Astrocyte (in vitro differentiated cells and primary cell): ENCODE results near the gene SLFN12L. TPM values are rescaled to one million over a fixed set of nuclear protein-coding genes. Genes with fewer than 3 reads are reported as not detected.

Source experiments
- DNase-seq: peaks from one replicate; pipeline ENCODE4 v3.0.0-alpha.2; 2010; ENCODE audit warnings: low read depth
- FAIRE-seq: peaks from 2 replicates; lab custom pipeline; 2011; peaks lifted over from hg19 to GRCh38; lab: Jason Lieb, UNC
- H2AFZ ChIP-seq: 2 replicates; pipeline ENCODE4 v1.6.0; 2012; ENCODE audit warnings: low read depth, low read length, inconsistent platforms
- H3K27ac ChIP-seq: 2 replicates; pipeline ENCODE4 v1.5.1; 2011; ENCODE audit warnings: low read depth, low read length, inconsistent platforms
- H3K27me3 ChIP-seq: 2 replicates; pipeline ENCODE4 v1.6.0; 2011; ENCODE audit warnings: low read length, inconsistent platforms; ENCODE audit not compliant: insufficient read depth
- H3K36me3 ChIP-seq: 2 replicates; pipeline ENCODE4 v1.5.1; 2011; ENCODE audit warnings: low read length, inconsistent platforms; ENCODE audit not compliant: insufficient read depth
- H3K4me1 ChIP-seq: 2 replicates; pipeline ENCODE4 v1.5.1; 2011; ENCODE audit warnings: low read length, inconsistent platforms; ENCODE audit not compliant: insufficient read depth
- H3K4me2 ChIP-seq: 2 replicates; pipeline ENCODE4 v1.6.0; 2012; ENCODE audit warnings: low read length, inconsistent platforms
- H3K4me3 ChIP-seq: 2 replicates; pipeline ENCODE4 v1.5.1; 2011; ENCODE audit warnings: low read depth, mild to moderate bottlenecking, low read length, inconsistent platforms; ENCODE audit not compliant: insufficient read depth
- H3K79me2 ChIP-seq: 2 replicates; pipeline ENCODE4 v1.6.0; 2012; ENCODE audit warnings: mild to moderate bottlenecking, low read length, inconsistent platforms; ENCODE audit not compliant: insufficient read depth
- H3K9ac ChIP-seq: 2 replicates; pipeline ENCODE4 v1.6.0; 2012; ENCODE audit warnings: mild to moderate bottlenecking, low read length, inconsistent platforms
- H3K9me3 ChIP-seq: 2 replicates; pipeline ENCODE4 v1.5.1; 2012; ENCODE audit warnings: low read depth, mild to moderate bottlenecking, low read length, inconsistent platforms; ENCODE audit not compliant: insufficient read depth
- H4K20me1 ChIP-seq: 2 replicates; pipeline ENCODE4 v1.6.0; 2012; ENCODE audit warnings: low read length, inconsistent platforms; ENCODE audit not compliant: insufficient read depth
- H3K27ac Mint-ChIP-seq: one replicate; pipeline ENCODE4 v1.8.0; 2021; ENCODE audit warnings: mild to moderate bottlenecking, mixed read lengths; ENCODE audit not compliant: unreplicated experiment
- H3K27me3 Mint-ChIP-seq: one replicate; pipeline ENCODE4 v1.8.0; 2021; ENCODE audit warnings: low read depth, mixed read lengths; ENCODE audit not compliant: unreplicated experiment
- H3K36me3 Mint-ChIP-seq: one replicate; pipeline ENCODE4 v1.8.0; 2021; ENCODE audit warnings: low read depth, mixed read lengths; ENCODE audit not compliant: unreplicated experiment
- H3K4me1 Mint-ChIP-seq: one replicate; pipeline ENCODE4 v1.8.0; 2021; ENCODE audit warnings: low read depth, mixed read lengths; ENCODE audit not compliant: unreplicated experiment
- H3K4me3 Mint-ChIP-seq: one replicate; pipeline ENCODE4 v1.8.0; 2021; ENCODE audit warnings: mild to moderate bottlenecking, moderate library complexity, mixed read lengths; ENCODE audit not compliant: unreplicated experiment
- H3K9me3 Mint-ChIP-seq: one replicate; pipeline ENCODE4 v1.8.0; 2021; ENCODE audit warnings: mild to moderate bottlenecking, mixed read lengths; ENCODE audit not compliant: unreplicated experiment
- CTCF ChIP-seq: IDR thresholded peaks from 2 replicates; pipeline ENCODE4 v1.5.1; 2011; ENCODE audit warnings: low read depth, mild to moderate bottlenecking, inconsistent platforms, low read length, moderate library complexity; ENCODE audit not compliant: insufficient read depth
- EZH2 ChIP-seq: IDR thresholded peaks from 2 replicates; pipeline ENCODE4 v1.6.1; 2012; ENCODE audit warnings: mild to moderate bottlenecking, low read length, inconsistent platforms; ENCODE audit not compliant: insufficient read depth
- total RNA-seq: library from RNA; stranded (reverse); gene quantifications from 2 replicates; pipeline ENCODE4 v1.2.1, GENCODE V29; 2021

Gene SLFN12L
- total RNA-seq, 1 donor from 2014 or later = 0.14 TPM

- no peak for DNase-seq
- no peak for FAIRE-seq
- Histone ChIP-seq H3K4me1 (peaks cover 13% of the 10 kb centered on the region), H3K4me2 (no peak overlapping the region), H3K4me3 (no peak overlapping the region), H3K27me3 (no peaks in the 10 kb centered on the region), H3K36me3 (peaks cover 4% of the 10 kb centered on the region), H4K20me1 (no peaks in the 10 kb centered on the region), H3K9me3 (no peaks in the 10 kb centered on the region), H3K27ac (no peak overlapping the region), H3K9ac (no peak overlapping the region), H2AFZ (no peak overlapping the region), H3K79me2 (peaks cover 18% of the 10 kb centered on the region)
- H3K36me3 Mint-ChIP-seq = no peaks in the 10 kb centered on the region
- no peak overlapping the region for H3K27ac Mint-ChIP-seq
- H3K9me3 Mint-ChIP-seq = no peaks in the 10 kb centered on the region
- H3K27me3 Mint-ChIP-seq = no peaks in the 10 kb centered on the region
- H3K4me1 Mint-ChIP-seq = peaks cover 5% of the 10 kb centered on the region
- TF ChIP-seq CTCF = no peak
- no peak for TF ChIP-seq EZH2
- no peak overlapping the region for H3K4me3 Mint-ChIP-seq
Observed at GRCh38 chr17:35575759-35576158, 38.3 kb upstream of the SLFN12L start.

GRCh38 chr17:35569405-35569804 is 31.9 kb upstream of the SLFN12L start:
- no peak for FAIRE-seq
- no peaks in the 10 kb centered on the region for H3K36me3 ChIP-seq
- no peak overlapping the region for H3K27ac Mint-ChIP-seq
- H3K27me3 Mint-ChIP-seq = peaks cover 17% of the 10 kb centered on the region
- no peak overlapping the region for H3K27ac ChIP-seq
- peaks cover 42% of the 10 kb centered on the region for H3K79me2 ChIP-seq
- H3K36me3 Mint-ChIP-seq = no peaks in the 10 kb centered on the region
- no peaks in the 10 kb centered on the region for H3K9me3 ChIP-seq
- no peak overlapping the region for H2AFZ ChIP-seq
- H3K4me1 Mint-ChIP-seq = peaks cover 9% of the 10 kb centered on the region
- no peak for DNase-seq
- peak overlapping the region; percentile 98 for H3K4me2 ChIP-seq
- H3K4me3 ChIP-seq = peak overlapping the region; percentile 97
- no peak for TF ChIP-seq CTCF
- TF ChIP-seq EZH2 = no peak
- no peaks in the 10 kb centered on the region for H3K9me3 Mint-ChIP-seq
- H3K9ac ChIP-seq = no peak overlapping the region
- peaks cover 5% of the 10 kb centered on the region for H3K27me3 ChIP-seq
- H3K4me1 ChIP-seq = peaks cover 10% of the 10 kb centered on the region
- H4K20me1 ChIP-seq = peaks cover 5% of the 10 kb centered on the region
- H3K4me3 Mint-ChIP-seq = peak overlapping the region; percentile 96

- DNase-seq (peak; percentile 41), FAIRE-seq (no peak)
- TF ChIP-seq CTCF (no peak), EZH2 (no peak)
- no peaks in the 10 kb centered on the region for H3K36me3 ChIP-seq
- peak overlapping the region; percentile 97 for H3K4me3 ChIP-seq
- H4K20me1 ChIP-seq = peaks cover 5% of the 10 kb centered on the region
- peaks cover 19% of the 10 kb centered on the region for H3K27me3 Mint-ChIP-seq
- H3K27ac Mint-ChIP-seq = peak overlapping the region; percentile 98
- H3K4me1 Mint-ChIP-seq = peaks cover 9% of the 10 kb centered on the region
- no peaks in the 10 kb centered on the region for H3K9me3 ChIP-seq
- peaks cover 42% of the 10 kb centered on the region for H3K79me2 ChIP-seq
- H2AFZ ChIP-seq = peak overlapping the region; percentile 86
- peak overlapping the region; percentile 98 for H3K4me2 ChIP-seq
- H3K36me3 Mint-ChIP-seq = no peaks in the 10 kb centered on the region
- H3K9me3 Mint-ChIP-seq = no peaks in the 10 kb centered on the region
- H3K4me1 ChIP-seq = peaks cover 10% of the 10 kb centered on the region
- H3K4me3 Mint-ChIP-seq = peak overlapping the region; percentile 96
- peak overlapping the region; percentile 87 for H3K27ac ChIP-seq
- H3K9ac ChIP-seq = peak overlapping the region; percentile 95
- peaks cover 5% of the 10 kb centered on the region for H3K27me3 ChIP-seq
Observed at GRCh38 chr17:35568561-35568960, 31.1 kb upstream of the SLFN12L start.
